Thyroid gland (tissue), 4 donors: ENCODE data around the gene SLC9A8. TPM values are rescaled to one million over a fixed set of nuclear protein-coding genes. Genes with fewer than 3 reads are reported as not detected.
"Not testable (repeated sequence)": the region's sequence is repeated elsewhere in the genome, so short reads cannot be mapped to it uniquely, and the experiment has no call there.

ENCODE experiments used
- DNase-seq, 2 donors: peaks; one replicate each; pipeline ENCODE4 v3.0.0-alpha.2; 2019
- H3K27ac ChIP-seq, 3 donors: fragments of 200-600 bp; sonication (generic); 1 replicate in 2 of 3; 2 replicates in 1 of 3; pipeline ENCODE4 v1.5.1; 2016 to 2019; ENCODE audit warnings: mild to moderate bottlenecking in 1 of 3, moderate library complexity in 1 of 3
- H3K27me3 ChIP-seq: fragments of 200-600 bp; sonication (generic); one replicate; pipeline ENCODE4 v1.5.1; 2019
- H3K36me3 ChIP-seq, 2 donors: fragments of 200-600 bp; sonication (generic); one replicate each; pipeline ENCODE4 v1.5.1; 2016 to 2019
- H3K4me1 ChIP-seq, 2 donors: fragments of 200-600 bp; sonication (generic); one replicate each; pipeline ENCODE4 v1.5.1; 2017 to 2019
- H3K4me3 ChIP-seq, 3 donors: fragments of 200-600 bp; sonication (generic); replicated peaks in 1 of 3; 1 replicate in 2 of 3; 2 replicates in 1 of 3; pipeline ENCODE4 v1.5.1; 2016; ENCODE audit warnings: mild to moderate bottlenecking in 1 of 3
- H3K9me3 ChIP-seq: fragments of 200-600 bp; sonication (generic); one replicate; pipeline ENCODE4 v1.5.1; 2017
- POLR2A ChIP-seq, 2 donors: fragments of 450-650 bp; IDR thresholded peaks; one replicate each; pipeline ENCODE4 v1.6.1; 2017; ENCODE audit warnings: antibody characterized with exemption in 2 of 2, mild to moderate bottlenecking in 2 of 2, moderate library complexity in 1 of 2
- WGBS, 2 donors: methylation state at CpG; one replicate each; pipeline ENCODE4 v1.1.5; 2017; 5-methylcytosine and 5-hydroxymethylcytosine counted together
- intact Hi-C: fragments of 100-400 bp; cut with DNase I; formaldehyde crosslinking; loops from one replicate; pipeline ENCODE4 v1.15.1; 2023
- total RNA-seq, 4 donors: library from RNA; depleted of rRNA; stranded (reverse); fragments of >200 nt; gene quantifications; one replicate each; pipeline ENCODE4 v1.2.3, GENCODE V29; 2016
- TF ChIP-seq, protein P1 (sequence below), 6 experiments: fragments of 200-600 bp in 3 of 6; fragments of 450-650 bp in 3 of 6; sonication (generic) in 3 of 6; IDR thresholded peaks; one replicate each; pipeline ENCODE4 v1.5.1; 2016 to 2019; ENCODE audit warnings: antibody characterized with exemption in 6 of 6, mild to moderate bottlenecking in 2 of 6, inconsistent platforms in 1 of 6, moderate library complexity in 1 of 6

Gene SLC9A8
- total RNA-seq, 4 donors from 2014 or later, result 12.0 to 20.2 (median 16.1) TPM

DNA sequence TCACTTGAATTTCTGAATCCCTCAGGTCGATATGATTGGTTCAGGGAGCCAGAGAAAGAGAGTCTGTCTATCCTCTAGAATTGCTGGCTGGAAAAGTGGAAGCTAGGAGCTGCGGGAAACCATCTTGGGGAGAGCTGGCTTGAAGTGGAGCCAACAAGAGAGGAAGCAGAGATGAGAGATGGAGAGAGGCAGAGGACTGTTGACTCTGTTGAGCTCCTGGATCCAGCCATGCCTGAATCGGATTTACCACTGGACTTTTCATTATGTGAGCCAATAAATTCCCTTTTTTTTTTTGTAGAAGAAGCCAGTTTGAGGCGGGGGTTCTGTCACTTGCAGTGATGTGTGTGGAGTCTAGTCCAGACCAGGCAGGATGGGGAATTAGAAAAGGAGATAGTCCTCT, 13.9 kb upstream of the SLC9A8 start:
- Histone ChIP-seq H3K27ac (no peak overlapping the region), H3K4me3 (no peak overlapping the region), H3K4me1 (no peaks in the 10 kb centered on the region), H3K9me3 (no peaks in the 10 kb centered on the region), H3K27me3 (no peaks in the 10 kb centered on the region), H3K36me3 (no peaks in the 10 kb centered on the region)
- 83 to 86% methylated on average over 4 of the region's 4 CpGs for WGBS, 2 donors
- intact Hi-C loops, result no loop called here
- DNase-seq, result no peak
- TF ChIP-seq, protein P1, sequence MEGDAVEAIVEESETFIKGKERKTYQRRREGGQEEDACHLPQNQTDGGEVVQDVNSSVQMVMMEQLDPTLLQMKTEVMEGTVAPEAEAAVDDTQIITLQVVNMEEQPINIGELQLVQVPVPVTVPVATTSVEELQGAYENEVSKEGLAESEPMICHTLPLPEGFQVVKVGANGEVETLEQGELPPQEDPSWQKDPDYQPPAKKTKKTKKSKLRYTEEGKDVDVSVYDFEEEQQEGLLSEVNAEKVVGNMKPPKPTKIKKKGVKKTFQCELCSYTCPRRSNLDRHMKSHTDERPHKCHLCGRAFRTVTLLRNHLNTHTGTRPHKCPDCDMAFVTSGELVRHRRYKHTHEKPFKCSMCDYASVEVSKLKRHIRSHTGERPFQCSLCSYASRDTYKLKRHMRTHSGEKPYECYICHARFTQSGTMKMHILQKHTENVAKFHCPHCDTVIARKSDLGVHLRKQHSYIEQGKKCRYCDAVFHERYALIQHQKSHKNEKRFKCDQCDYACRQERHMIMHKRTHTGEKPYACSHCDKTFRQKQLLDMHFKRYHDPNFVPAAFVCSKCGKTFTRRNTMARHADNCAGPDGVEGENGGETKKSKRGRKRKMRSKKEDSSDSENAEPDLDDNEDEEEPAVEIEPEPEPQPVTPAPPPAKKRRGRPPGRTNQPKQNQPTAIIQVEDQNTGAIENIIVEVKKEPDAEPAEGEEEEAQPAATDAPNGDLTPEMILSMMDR (IDR thresholded peaks at IDR 0.05), result no peak
- TF ChIP-seq POLR2A (IDR thresholded peaks at IDR 0.05), result no peak

GRCh38 chr20:49799698-49800097, 12.9 kb upstream of the SLC9A8 start:
- no peaks in the 10 kb centered on the region for H3K4me1 ChIP-seq
- intact Hi-C loops, result no loop called here
- no peak for DNase-seq
- no peak overlapping the region for H3K4me3 ChIP-seq
- no peak overlapping the region for H3K27ac ChIP-seq
- no peaks in the 10 kb centered on the region for H3K27me3 ChIP-seq
- 89 to 90% methylated on average over 8 of the region's 8 CpGs for WGBS, 2 donors
- no peaks in the 10 kb centered on the region for H3K36me3 ChIP-seq
- TF ChIP-seq, protein P1 (IDR thresholded peaks at IDR 0.05), result no peak
- TF ChIP-seq POLR2A (IDR thresholded peaks at IDR 0.05), result no peak
- no peaks in the 10 kb centered on the region for H3K9me3 ChIP-seq

DNA sequence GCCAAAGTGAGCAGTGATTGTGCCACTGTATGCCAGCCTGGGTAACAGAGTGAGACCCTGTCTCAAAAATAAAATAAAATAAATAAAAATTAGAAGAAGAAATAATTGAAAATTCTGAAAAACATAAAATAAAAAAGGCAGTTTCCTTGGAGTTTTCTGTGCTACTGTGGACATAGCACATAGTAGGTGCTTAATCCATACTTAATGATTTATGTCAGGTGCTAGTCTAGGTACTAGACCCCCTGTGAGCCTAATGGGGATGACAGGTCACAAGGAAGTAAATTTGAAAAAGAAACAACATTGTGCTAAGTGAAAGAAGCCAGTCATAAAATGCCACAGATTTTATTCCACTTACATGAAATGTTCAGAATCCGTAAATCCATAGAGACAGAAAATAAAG, 9.2 kb upstream of the SLC9A8 start:
- TF ChIP-seq POLR2A (IDR thresholded peaks at IDR 0.05), result no peak
- TF ChIP-seq, protein P1 (IDR thresholded peaks at IDR 0.05), result no peak
- no peak for DNase-seq
- Histone ChIP-seq H3K4me3 (no peak overlapping the region), H3K36me3 (no peaks in the 10 kb centered on the region), H3K27ac (no peak overlapping the region), H3K27me3 (no peaks in the 10 kb centered on the region), H3K4me1 (no peaks in the 10 kb centered on the region), H3K9me3 (no peaks in the 10 kb centered on the region)
- 81 to 98% methylated on average over 1 of the region's 1 CpG for WGBS, 2 donors
- intact Hi-C loops, result no loop called here

DNA sequence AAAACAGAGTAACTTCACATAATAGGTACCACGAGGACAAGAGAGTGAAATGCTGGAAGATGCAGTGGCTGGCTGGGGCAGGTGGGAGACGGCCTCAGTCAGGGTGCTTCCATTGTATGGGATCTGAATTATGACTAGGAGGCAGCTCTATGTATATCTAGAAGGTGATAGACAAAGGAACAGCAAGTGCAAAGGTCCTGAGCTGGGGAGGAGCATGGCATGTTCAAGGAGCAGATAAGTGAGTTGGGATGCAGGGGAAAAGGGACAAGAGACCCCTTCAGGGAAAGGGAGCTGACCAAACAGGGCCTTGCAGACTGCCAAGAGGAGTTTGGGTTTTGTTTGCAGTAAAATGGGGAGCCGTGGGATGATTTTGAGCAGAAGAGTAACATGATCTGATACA, 8.3 kb upstream of the SLC9A8 start:
- Histone ChIP-seq H3K36me3 (no peaks in the 10 kb centered on the region), H3K4me1 (no peaks in the 10 kb centered on the region), H3K4me3 (no peak overlapping the region), H3K9me3 (no peaks in the 10 kb centered on the region), H3K27ac (no peak overlapping the region), H3K27me3 (no peaks in the 10 kb centered on the region)
- TF ChIP-seq, protein P1 (IDR thresholded peaks at IDR 0.05), result no peak
- no peak for TF ChIP-seq POLR2A (IDR thresholded peaks at IDR 0.05)
- no peak for DNase-seq
- intact Hi-C loops, result no loop called here
- 88 to 89% methylated on average over 3 of the region's 3 CpGs for WGBS, 2 donors

DNA sequence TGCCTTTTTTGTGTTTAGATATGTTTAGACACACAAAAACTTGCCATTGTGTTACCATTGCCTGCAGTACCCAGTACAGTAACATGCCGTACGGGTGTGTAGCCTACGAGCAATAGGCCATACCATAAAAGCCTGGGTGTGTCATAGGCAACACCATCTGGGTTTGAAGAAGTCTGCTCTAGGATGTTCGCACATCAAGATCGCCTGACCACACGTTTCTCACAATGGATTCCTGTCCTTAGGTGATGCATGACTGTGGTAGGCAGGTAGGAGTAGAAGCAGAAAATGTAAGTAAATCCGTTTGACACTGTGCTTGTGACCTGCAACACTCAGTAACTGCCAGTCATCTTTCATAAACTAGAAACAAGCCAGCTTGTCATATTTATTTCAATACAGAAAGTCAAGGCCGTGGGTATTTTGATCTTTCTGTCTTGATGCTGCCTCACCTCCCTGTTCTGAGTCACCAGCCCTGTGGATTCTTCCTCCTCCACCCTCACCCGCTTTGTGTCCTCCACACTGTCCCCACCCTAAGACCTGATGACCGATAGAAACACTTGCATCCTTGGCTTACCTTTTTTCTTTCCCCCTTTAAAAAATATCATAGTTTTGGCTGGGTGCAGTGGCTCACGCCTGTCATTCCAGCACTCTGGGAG, 7.3 kb upstream of the SLC9A8 start:
- 84 to 90% methylated on average over 10 of the region's 11 CpGs for WGBS, 2 donors
- H3K9me3 ChIP-seq, H3K4me1 ChIP-seq, intact Hi-C loops, H3K36me3 ChIP-seq, DNase-seq, H3K4me3 ChIP-seq, H3K27me3 ChIP-seq, H3K27ac ChIP-seq: not testable (repeated sequence)
